HepG2 (cell line): Measurements from ENCODE around the gene ATAD3C. TPM values are rescaled to one million over a fixed set of nuclear protein-coding genes. Genes with fewer than 3 reads are reported as not detected.
A peak's percentile ranks its signal among the peaks of the same experiment; 100 is the strongest.

Experiments used
- EEA1 ChIP-seq: sonication (generic); formaldehyde crosslinking; IDR thresholded peaks from 2 replicates; pipeline ENCODE4 v1.5.1; 2020; ENCODE audit warnings: mild to moderate bottlenecking, missing genetic modification reagents, borderline replicate concordance
- ETV5 ChIP-seq: IDR thresholded peaks from 2 replicates; pipeline ENCODE4 v1.6.1; 2018; ENCODE audit warnings: missing biosample characterization, missing genetic modification reagents, inconsistent platforms, borderline replicate concordance
- GATA4 ChIP-seq: sonication (generic); IDR thresholded peaks from 2 replicates; pipeline ENCODE4 v1.6.1; 2016; ENCODE audit warnings: antibody characterized with exemption, low read depth, borderline replicate concordance
- SOX5 ChIP-seq: IDR thresholded peaks from 2 replicates; pipeline ENCODE4 v1.6.1; 2016; ENCODE audit warnings: borderline replicate concordance
- TEAD2 ChIP-seq: sonication (generic); formaldehyde crosslinking; IDR thresholded peaks from 2 replicates; pipeline ENCODE4 v1.9.0; 2021; ENCODE audit warnings: missing genetic modification reagents
- ZNF20 ChIP-seq: sonication (generic); formaldehyde crosslinking; IDR thresholded peaks from 2 replicates; pipeline ENCODE4 v1.4.0; 2020; ENCODE audit warnings: mild to moderate bottlenecking, moderate library complexity, missing genetic modification reagents
- ZNF230 ChIP-seq: sonication (generic); formaldehyde crosslinking; IDR thresholded peaks from 2 replicates; pipeline ENCODE4 v1.4.0; 2020; ENCODE audit warnings: mild to moderate bottlenecking, missing genetic modification reagents
- ZNF253 ChIP-seq: sonication (generic); formaldehyde crosslinking; IDR thresholded peaks from 2 replicates; pipeline ENCODE4 v1.8.0; 2022; ENCODE audit warnings: mild to moderate bottlenecking, missing genetic modification reagents, borderline replicate concordance
- ZNF749 ChIP-seq: sonication (generic); formaldehyde crosslinking; IDR thresholded peaks from 2 replicates; pipeline ENCODE4 v1.8.0; 2022; ENCODE audit warnings: mild to moderate bottlenecking, missing genetic modification reagents, moderate library complexity, borderline replicate concordance
- ZNF766 ChIP-seq: sonication (generic); formaldehyde crosslinking; IDR thresholded peaks from 2 replicates; pipeline ENCODE4 v1.5.0; 2020; ENCODE audit warnings: missing genetic modification reagents, borderline replicate concordance
- polyA plus RNA-seq, 8 experiments: library from polyadenylated mRNA; depleted of rRNA in 3 of 8; stranded (reverse) in 7 of 8; unstranded in 1 of 8; fragments of >200 nt; fragmentation: Illumina TruSeq in 4 of 8; extraction: Trizol in 4 of 8; gene quantifications; 2 replicates each; pipeline versions ENCODE4 v1.2.1 to v1.2.3, GENCODE V29; 2011 to 2016; ENCODE audit warnings: low read depth in 4 of 8, missing spikeins in 1 of 8, mixed read lengths in 1 of 8; ENCODE audit not compliant: insufficient read depth in 1 of 8
- total RNA-seq, 5 experiments: library from RNA; depleted of rRNA; stranded (reverse); fragments of >200 nt; fragmentation: Illumina TruSeq; extraction: Trizol; gene quantifications; 2 replicates each; pipeline ENCODE4 v1.2.3, GENCODE V29; 2016; ENCODE audit warnings: low read depth in 1 of 5
- TF ChIP-seq, protein P1 (sequence below): sonication (generic); formaldehyde crosslinking; conservative IDR thresholded peaks from 2 replicates; pipeline ENCODE4 v1.8.0; 2022; ENCODE audit warnings: mild to moderate bottlenecking, moderate library complexity, missing genetic modification reagents
- TF ChIP-seq, protein P2 (sequence below): sonication (generic); formaldehyde crosslinking; IDR thresholded peaks from 2 replicates; pipeline ENCODE4 v1.5.0; 2020; ENCODE audit warnings: missing genetic modification reagents, mild to moderate bottlenecking, borderline replicate concordance
- TF ChIP-seq, protein P3 (sequence below): sonication (generic); formaldehyde crosslinking; IDR thresholded peaks from 2 replicates; pipeline ENCODE4 v1.8.0; 2023; ENCODE audit warnings: mild to moderate bottlenecking, missing genetic modification reagents
- TF ChIP-seq, protein P4 (sequence below): sonication (generic); formaldehyde crosslinking; IDR thresholded peaks from 2 replicates; pipeline ENCODE4 v1.4.0; 2020; ENCODE audit warnings: missing genetic modification reagents
- TF ChIP-seq, protein P5 (sequence below): sonication (generic); formaldehyde crosslinking; IDR thresholded peaks from 2 replicates; pipeline ENCODE4 v1.5.0; 2020; ENCODE audit warnings: missing genetic modification reagents, mild to moderate bottlenecking, borderline replicate concordance

Gene ATAD3C
- total and polyA plus RNA-seq, 2 of the 13 experiments (the other 11 are each of a cell fraction or from before 2014, with no cell fraction given), result 2.4 to 3.2 TPM

DNA sequence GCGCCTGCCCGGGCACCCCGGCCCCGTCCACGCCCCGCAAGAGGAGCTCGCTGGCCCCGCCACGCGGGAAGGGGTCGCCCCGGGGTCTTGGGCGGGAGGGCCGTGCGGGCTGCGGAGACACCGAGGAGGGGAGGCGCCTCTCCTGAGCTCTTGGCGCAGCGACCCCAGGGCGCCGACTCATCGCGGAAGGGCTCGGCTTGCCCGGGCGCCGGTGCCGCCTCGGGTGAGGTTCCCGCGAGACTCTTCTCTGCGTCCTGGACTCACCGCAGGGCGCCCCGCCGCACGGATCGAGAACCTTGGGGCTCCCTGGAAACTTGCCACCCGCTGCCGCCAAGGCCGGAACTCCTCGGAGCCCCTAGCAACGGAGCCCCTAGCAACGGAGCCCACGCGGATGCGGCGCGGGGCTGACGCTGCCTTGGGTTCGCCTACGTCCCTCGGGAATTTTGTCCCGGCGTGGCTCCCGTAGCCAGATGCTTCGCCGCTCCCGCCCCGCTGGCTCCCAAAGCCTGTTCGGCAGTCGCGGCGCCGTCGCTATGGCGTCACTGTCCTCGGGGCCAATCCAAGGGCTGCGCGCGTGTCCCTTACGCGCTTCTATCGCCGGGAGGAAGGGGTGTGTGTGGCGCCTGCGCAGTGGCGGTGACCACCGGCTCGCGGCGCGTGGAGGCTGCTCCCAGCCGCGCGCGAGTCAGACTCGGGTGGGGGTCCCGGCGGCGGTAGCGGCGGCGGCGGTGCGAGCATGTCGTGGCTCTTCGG is 62.2 kb downstream of the ATAD3C start, which contains the start of gene ATAD3A (continued):
- TF ChIP-seq EEA1 (CRISPR knock-in tag), result no peak
- TF ChIP-seq ZNF230 (CRISPR knock-in tag), result no peak
- no peak for TF ChIP-seq ZNF253
- TF ChIP-seq, protein P1, sequence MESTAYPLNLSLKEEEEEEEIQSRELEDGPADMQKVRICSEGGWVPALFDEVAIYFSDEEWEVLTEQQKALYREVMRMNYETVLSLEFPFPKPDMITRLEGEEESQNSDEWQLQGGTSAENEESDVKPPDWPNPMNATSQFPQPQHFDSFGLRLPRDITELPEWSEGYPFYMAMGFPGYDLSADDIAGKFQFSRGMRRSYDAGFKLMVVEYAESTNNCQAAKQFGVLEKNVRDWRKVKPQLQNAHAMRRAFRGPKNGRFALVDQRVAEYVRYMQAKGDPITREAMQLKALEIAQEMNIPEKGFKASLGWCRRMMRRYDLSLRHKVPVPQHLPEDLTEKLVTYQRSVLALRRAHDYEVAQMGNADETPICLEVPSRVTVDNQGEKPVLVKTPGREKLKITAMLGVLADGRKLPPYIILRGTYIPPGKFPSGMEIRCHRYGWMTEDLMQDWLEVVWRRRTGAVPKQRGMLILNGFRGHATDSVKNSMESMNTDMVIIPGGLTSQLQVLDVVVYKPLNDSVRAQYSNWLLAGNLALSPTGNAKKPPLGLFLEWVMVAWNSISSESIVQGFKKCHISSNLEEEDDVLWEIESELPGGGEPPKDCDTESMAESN (CRISPR knock-in tag), result peak; percentile 89
- TF ChIP-seq ZNF766, result no peak
- no peak for TF ChIP-seq GATA4
- TF ChIP-seq TEAD2, result no peak
- TF ChIP-seq, protein P2, sequence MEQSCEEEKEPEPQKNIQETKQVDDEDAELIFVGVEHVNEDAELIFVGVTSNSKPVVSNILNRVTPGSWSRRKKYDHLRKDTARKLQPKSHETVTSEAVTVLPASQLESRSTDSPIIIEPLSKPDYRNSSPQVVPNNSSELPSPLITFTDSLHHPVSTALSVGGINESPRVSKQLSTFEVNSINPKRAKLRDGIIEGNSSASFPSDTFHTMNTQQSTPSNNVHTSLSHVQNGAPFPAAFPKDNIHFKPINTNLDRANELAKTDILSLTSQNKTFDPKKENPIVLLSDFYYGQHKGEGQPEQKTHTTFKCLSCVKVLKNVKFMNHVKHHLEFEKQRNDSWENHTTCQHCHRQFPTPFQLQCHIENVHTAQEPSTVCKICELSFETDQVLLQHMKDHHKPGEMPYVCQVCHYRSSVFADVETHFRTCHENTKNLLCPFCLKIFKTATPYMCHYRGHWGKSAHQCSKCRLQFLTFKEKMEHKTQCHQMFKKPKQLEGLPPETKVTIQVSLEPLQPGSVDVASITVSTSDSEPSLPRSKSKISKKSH (CRISPR knock-in tag), result peak; percentile 83
- no peak for TF ChIP-seq ZNF749 (CRISPR knock-in tag)
- TF ChIP-seq, protein P3, sequence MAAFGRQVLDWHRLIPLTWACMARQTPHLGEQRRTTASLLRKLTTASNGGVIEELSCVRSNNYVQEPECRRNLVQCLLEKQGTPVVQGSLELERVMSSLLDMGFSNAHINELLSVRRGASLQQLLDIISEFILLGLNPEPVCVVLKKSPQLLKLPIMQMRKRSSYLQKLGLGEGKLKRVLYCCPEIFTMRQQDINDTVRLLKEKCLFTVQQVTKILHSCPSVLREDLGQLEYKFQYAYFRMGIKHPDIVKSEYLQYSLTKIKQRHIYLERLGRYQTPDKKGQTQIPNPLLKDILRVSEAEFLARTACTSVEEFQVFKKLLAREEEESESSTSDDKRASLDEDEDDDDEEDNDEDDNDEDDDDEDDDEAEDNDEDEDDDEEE, result peak; percentile 84
- TF ChIP-seq SOX5 (CRISPR knock-in tag), result peak; percentile 36; the same call in 1 of the 2 replicates
- TF ChIP-seq, protein P4, sequence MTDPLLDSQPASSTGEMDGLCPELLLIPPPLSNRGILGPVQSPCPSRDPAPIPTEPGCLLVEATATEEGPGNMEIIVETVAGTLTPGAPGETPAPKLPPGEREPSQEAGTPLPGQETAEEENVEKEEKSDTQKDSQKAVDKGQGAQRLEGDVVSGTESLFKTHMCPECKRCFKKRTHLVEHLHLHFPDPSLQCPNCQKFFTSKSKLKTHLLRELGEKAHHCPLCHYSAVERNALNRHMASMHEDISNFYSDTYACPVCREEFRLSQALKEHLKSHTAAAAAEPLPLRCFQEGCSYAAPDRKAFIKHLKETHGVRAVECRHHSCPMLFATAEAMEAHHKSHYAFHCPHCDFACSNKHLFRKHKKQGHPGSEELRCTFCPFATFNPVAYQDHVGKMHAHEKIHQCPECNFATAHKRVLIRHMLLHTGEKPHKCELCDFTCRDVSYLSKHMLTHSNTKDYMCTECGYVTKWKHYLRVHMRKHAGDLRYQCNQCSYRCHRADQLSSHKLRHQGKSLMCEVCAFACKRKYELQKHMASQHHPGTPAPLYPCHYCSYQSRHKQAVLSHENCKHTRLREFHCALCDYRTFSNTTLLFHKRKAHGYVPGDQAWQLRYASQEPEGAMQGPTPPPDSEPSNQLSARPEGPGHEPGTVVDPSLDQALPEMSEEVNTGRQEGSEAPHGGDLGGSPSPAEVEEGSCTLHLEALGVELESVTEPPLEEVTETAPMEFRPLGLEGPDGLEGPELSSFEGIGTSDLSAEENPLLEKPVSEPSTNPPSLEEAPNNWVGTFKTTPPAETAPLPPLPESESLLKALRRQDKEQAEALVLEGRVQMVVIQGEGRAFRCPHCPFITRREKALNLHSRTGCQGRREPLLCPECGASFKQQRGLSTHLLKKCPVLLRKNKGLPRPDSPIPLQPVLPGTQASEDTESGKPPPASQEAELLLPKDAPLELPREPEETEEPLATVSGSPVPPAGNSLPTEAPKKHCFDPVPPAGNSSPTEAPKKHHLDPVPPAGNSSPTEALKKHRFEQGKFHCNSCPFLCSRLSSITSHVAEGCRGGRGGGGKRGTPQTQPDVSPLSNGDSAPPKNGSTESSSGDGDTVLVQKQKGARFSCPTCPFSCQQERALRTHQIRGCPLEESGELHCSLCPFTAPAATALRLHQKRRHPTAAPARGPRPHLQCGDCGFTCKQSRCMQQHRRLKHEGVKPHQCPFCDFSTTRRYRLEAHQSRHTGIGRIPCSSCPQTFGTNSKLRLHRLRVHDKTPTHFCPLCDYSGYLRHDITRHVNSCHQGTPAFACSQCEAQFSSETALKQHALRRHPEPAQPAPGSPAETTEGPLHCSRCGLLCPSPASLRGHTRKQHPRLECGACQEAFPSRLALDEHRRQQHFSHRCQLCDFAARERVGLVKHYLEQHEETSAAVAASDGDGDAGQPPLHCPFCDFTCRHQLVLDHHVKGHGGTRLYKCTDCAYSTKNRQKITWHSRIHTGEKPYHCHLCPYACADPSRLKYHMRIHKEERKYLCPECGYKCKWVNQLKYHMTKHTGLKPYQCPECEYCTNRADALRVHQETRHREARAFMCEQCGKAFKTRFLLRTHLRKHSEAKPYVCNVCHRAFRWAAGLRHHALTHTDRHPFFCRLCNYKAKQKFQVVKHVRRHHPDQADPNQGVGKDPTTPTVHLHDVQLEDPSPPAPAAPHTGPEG (CRISPR knock-in tag), result peak; percentile 63; the same call in 1 of the 2 replicates
- peak; percentile 66 for TF ChIP-seq ETV5 (CRISPR knock-in tag)
- no peak for TF ChIP-seq ZNF20 (CRISPR knock-in tag)
- TF ChIP-seq, protein P5, sequence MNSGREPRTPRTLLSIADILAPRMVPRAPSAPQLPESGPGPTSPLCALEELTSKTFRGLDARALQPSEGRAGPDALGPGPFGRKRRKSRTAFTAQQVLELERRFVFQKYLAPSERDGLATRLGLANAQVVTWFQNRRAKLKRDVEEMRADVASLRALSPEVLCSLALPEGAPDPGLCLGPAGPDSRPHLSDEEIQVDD (CRISPR knock-in tag), result 0 out of 2 replicates have a peak, but pooled peaks have one; percentile 34
